ENCODE measurements around the gene EXOG.

- TF ChIP-seq POLR2A (IDR thresholded peaks at IDR 0.05) (no peak), CTCF (IDR thresholded peaks at IDR 0.05 in 8 of 11, conservative IDR thresholded peaks at IDR 0.05 in 3 of 11) (no peak)
These were observed 4.9 kb upstream of the EXOG start for GRCh38 chr3:38491215-38491614.

Measured in spleen (tissue), 7 donors.